ENCODE results near the gene FBXL17. TPM values are rescaled to one million over a fixed set of nuclear protein-coding genes. Genes with fewer than 3 reads are reported as not detected.

Gene FBXL17
- total RNA-seq, 1 experiment from 2014 or later, result 11.6 TPM

DNA sequence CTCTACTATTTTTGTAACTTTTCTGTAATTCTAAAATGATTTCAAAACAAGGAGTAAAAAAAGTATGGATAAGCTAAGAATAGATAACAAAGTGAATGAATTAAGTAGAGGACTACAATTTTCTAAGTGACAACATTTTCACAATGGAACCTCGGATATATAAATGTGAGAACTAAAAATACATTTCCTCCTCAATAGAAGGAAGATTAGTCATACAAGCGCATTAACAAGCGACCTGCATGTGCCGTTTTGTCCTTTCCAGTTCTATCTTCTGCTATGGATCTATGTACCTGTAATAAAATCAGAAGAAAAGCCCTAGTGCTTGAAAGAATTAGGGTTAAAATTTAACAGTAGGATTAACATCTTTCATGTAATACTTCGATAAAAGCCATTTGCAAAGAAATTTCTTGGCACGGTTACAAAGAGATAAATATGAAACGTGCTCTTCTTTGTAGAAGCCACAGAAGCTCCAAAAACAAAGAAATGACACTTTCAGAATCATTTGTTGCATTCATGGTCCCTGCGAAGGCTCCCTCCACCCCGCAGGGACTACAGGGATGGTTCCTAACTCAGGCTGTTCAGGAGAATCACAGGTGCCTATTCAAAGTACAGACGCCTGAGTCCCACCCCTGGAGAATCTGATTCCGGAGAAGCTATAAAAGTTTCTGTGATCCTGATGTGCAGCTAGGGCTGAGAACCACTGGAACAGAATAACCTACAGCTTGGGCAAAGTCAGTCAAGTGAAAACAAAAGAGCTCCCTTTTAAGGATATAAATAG, 494.5 kb downstream of the FBXL17 start:
- Mint-ChIP-seq H3K36me3 (ENCODE audit: insufficient read depth, unreplicated experiment) (no peaks in the 10 kb centered on the region), H3K9me3 (ENCODE audit: unreplicated experiment) (no peaks in the 10 kb centered on the region), H3K27me3 (ENCODE audit: insufficient read depth, unreplicated experiment) (no peaks in the 10 kb centered on the region), H3K27ac (ENCODE audit: unreplicated experiment) (no peak overlapping the region), H3K4me1 (ENCODE audit: low read depth, unreplicated experiment) (peaks cover 7% of the 10 kb centered on the region), H3K4me3 (ENCODE audit: unreplicated experiment) (no peak overlapping the region)
- POLR2A ChIA-PET, result no interaction called here
- no peak overlapping the region for H3K4me3 ChIP-seq (ENCODE audit: low read depth, low read length)
- no peaks in the 10 kb centered on the region for H3K4me1 ChIP-seq
- H3K27me3 ChIP-seq (replicated peaks; ENCODE audit: control insufficient read depth, insufficient read depth, low read length), result no peaks in the 10 kb centered on the region
- intact Hi-C loops (cut with micrococcal nuclease; ENCODE audit: unreplicated experiment), result no loop called here
- H3K9me3 ChIP-seq, result no peaks in the 10 kb centered on the region
- TF ChIP-seq, protein P1, sequence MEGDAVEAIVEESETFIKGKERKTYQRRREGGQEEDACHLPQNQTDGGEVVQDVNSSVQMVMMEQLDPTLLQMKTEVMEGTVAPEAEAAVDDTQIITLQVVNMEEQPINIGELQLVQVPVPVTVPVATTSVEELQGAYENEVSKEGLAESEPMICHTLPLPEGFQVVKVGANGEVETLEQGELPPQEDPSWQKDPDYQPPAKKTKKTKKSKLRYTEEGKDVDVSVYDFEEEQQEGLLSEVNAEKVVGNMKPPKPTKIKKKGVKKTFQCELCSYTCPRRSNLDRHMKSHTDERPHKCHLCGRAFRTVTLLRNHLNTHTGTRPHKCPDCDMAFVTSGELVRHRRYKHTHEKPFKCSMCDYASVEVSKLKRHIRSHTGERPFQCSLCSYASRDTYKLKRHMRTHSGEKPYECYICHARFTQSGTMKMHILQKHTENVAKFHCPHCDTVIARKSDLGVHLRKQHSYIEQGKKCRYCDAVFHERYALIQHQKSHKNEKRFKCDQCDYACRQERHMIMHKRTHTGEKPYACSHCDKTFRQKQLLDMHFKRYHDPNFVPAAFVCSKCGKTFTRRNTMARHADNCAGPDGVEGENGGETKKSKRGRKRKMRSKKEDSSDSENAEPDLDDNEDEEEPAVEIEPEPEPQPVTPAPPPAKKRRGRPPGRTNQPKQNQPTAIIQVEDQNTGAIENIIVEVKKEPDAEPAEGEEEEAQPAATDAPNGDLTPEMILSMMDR (IDR thresholded peaks at IDR 0.05; ENCODE audit: insufficient read depth in 1 of 2, low read depth in 1 of 2, low read length in 1 of 2, severe bottlenecking in 1 of 2, unreplicated experiment in 1 of 2), result no peak
- no peak for DNase-seq
- no TSS peak for BruUV-seq (replicated peaks)
- no peaks in the 10 kb centered on the region for H3K36me3 ChIP-seq (ENCODE audit: control insufficient read depth, insufficient read depth, low read length)
- CTCF ChIA-PET, result no interaction called here

DNA sequence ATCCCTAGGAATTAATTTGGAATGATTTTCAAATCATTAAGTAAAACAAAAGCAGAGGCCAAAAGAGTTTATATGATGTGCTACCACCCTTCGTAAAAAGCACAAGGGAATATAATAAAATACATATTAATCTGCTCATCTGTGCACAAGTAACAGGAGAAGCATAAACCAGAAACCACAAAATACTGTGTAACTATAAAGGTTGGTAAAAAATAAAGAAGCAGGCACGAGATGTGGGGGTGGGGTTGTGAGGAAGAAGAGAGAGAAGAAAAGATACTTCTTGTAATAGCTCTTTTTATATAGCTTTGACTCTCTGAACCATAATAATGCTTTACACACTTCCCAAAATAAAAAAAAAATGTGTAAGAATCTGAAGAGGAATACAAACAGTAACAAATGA, 496.3 kb downstream of the FBXL17 start:
- ChIA-PET POLR2A (no interaction called here), CTCF (no interaction called here)
- no peaks in the 10 kb centered on the region for H3K27me3 ChIP-seq (replicated peaks; ENCODE audit: control insufficient read depth, insufficient read depth, low read length)
- no peak overlapping the region for H3K4me3 ChIP-seq (ENCODE audit: low read depth, low read length)
- no peak for DNase-seq
- Mint-ChIP-seq H3K4me3 (ENCODE audit: unreplicated experiment) (no peak overlapping the region), H3K36me3 (ENCODE audit: insufficient read depth, unreplicated experiment) (no peaks in the 10 kb centered on the region), H3K27ac (ENCODE audit: unreplicated experiment) (no peak overlapping the region), H3K9me3 (ENCODE audit: unreplicated experiment) (no peaks in the 10 kb centered on the region), H3K27me3 (ENCODE audit: insufficient read depth, unreplicated experiment) (no peaks in the 10 kb centered on the region), H3K4me1 (ENCODE audit: low read depth, unreplicated experiment) (peaks cover 7% of the 10 kb centered on the region)
- intact Hi-C loops (cut with micrococcal nuclease; ENCODE audit: unreplicated experiment), result no loop called here
- no peaks in the 10 kb centered on the region for H3K4me1 ChIP-seq
- TF ChIP-seq, protein P1 (IDR thresholded peaks at IDR 0.05; ENCODE audit: insufficient read depth in 1 of 2, low read depth in 1 of 2, low read length in 1 of 2, severe bottlenecking in 1 of 2, unreplicated experiment in 1 of 2), result no peak
- no TSS peak for BruUV-seq (replicated peaks)
- no peaks in the 10 kb centered on the region for H3K9me3 ChIP-seq
- no peaks in the 10 kb centered on the region for H3K36me3 ChIP-seq (ENCODE audit: control insufficient read depth, insufficient read depth, low read length)

DNA sequence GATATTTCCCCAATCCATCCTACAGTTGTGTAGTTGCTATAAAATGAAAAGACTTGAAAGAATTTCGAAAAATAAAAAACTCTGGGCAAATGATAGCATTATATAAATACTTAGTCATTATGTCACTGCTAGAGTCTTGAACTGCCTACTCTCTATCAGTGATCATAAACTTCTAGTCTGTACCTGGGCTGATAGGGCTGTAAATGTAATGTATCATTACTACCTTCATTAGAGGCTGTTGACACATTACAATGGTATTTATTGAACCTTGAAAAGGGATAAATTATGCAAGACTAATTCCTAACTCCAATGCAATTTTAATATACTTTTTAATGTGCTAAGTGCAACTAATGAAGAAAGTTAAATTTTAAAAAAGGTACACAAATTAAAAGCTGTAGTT, 497.0 kb downstream of the FBXL17 start:
- ChIA-PET CTCF (no interaction called here), POLR2A (no interaction called here)
- intact Hi-C loops (cut with micrococcal nuclease; ENCODE audit: unreplicated experiment), result no loop called here
- Mint-ChIP-seq H3K36me3 (ENCODE audit: insufficient read depth, unreplicated experiment) (no peaks in the 10 kb centered on the region), H3K27ac (ENCODE audit: unreplicated experiment) (no peak overlapping the region), H3K4me1 (ENCODE audit: low read depth, unreplicated experiment) (peaks cover 7% of the 10 kb centered on the region), H3K27me3 (ENCODE audit: insufficient read depth, unreplicated experiment) (no peaks in the 10 kb centered on the region), H3K9me3 (ENCODE audit: unreplicated experiment) (no peaks in the 10 kb centered on the region), H3K4me3 (ENCODE audit: unreplicated experiment) (no peak overlapping the region)
- no peaks in the 10 kb centered on the region for H3K27me3 ChIP-seq (replicated peaks; ENCODE audit: control insufficient read depth, insufficient read depth, low read length)
- DNase-seq, result no peak
- no peaks in the 10 kb centered on the region for H3K4me1 ChIP-seq
- TF ChIP-seq, protein P1 (IDR thresholded peaks at IDR 0.05; ENCODE audit: insufficient read depth in 1 of 2, low read depth in 1 of 2, low read length in 1 of 2, severe bottlenecking in 1 of 2, unreplicated experiment in 1 of 2), result no peak
- H3K4me3 ChIP-seq (ENCODE audit: low read depth, low read length), result no peak overlapping the region
- no peaks in the 10 kb centered on the region for H3K9me3 ChIP-seq
- H3K36me3 ChIP-seq (ENCODE audit: control insufficient read depth, insufficient read depth, low read length), result no peaks in the 10 kb centered on the region
- no TSS peak for BruUV-seq (replicated peaks)

Data from Caco-2 (cell line).